HG03095 (cell line): ENCODE results near the gene UTP14C.
"Not testable (repeated sequence)": the region's sequence is repeated elsewhere in the genome, so short reads cannot be mapped to it uniquely, and the experiment has no call there.

ENCODE experiments used
- ATAC-seq: cut with Tn5 transposase; IDR thresholded peaks from one replicate; pipeline ENCODE4 v1.9.1; 2021; ENCODE audit warnings: moderate library complexity; ENCODE audit not compliant: unreplicated experiment

UTP14C gene

GRCh38 chr13:52034616-52035226, 10.2 kb downstream of the UTP14C start:
- ATAC-seq: no peak

GRCh38 chr13:52036037-52036436, 11.5 kb downstream of the UTP14C start:
- ATAC-seq: no peak

GRCh38 chr13:52043675-52044074, 19.2 kb downstream of the UTP14C start:
- ATAC-seq: no peak

GRCh38 chr13:52047463-52047862, 23.0 kb downstream of the UTP14C start:
- no peak for ATAC-seq

GRCh38 chr13:52048516-52048915, 24.0 kb downstream of the UTP14C start:
- ATAC-seq: no peak

GRCh38 chr13:52051400-52051799, 26.9 kb downstream of the UTP14C start:
- ATAC-seq: no peak

GRCh38 chr13:52053460-52053859, 29.0 kb downstream of the UTP14C start:
- no peak for ATAC-seq

- ATAC-seq: not testable (repeated sequence)
Measured at GRCh38 chr13:52061064-52061463, 36.6 kb downstream of the UTP14C start.

GRCh38 chr13:52061587-52061986, 37.1 kb downstream of the UTP14C start:
- no peak for ATAC-seq

- no peak for ATAC-seq
Measured at GRCh38 chr13:52067237-52067636, 42.7 kb downstream of the UTP14C start.

GRCh38 chr13:52070929-52071523, 46.5 kb downstream of the UTP14C start:
- no peak for ATAC-seq
